K562 (cell line): ENCODE data around the gene RPP14.

ENCODE experiments used
- CTCF ChIP-seq, 3 experiments: IDR thresholded peaks in 2 of 3; conservative IDR thresholded peaks in 1 of 3; 2 replicates each; pipeline ENCODE4 v1.5.1; 2011 to 2012; ENCODE audit warnings: low read length in 3 of 3, mild to moderate bottlenecking in 3 of 3, control low read depth in 2 of 3, improper control_type of control experiment in 1 of 3, inconsistent platforms in 1 of 3, low read depth in 1 of 3, mixed read lengths in 1 of 3, moderate library complexity in 1 of 3; ENCODE audit not compliant: insufficient read depth in 2 of 3
- E2F6 ChIP-seq, 2 experiments: IDR thresholded peaks; 2 replicates each; pipeline ENCODE4 v1.6.1; 2011; ENCODE audit warnings: borderline replicate concordance in 1 of 2, control low read depth in 1 of 2, low read depth in 1 of 2, low read length in 1 of 2, mild to moderate bottlenecking in 1 of 2, mixed read lengths in 1 of 2, moderate library complexity in 1 of 2; ENCODE audit not compliant: insufficient read depth in 1 of 2, insufficient read length in 1 of 2, poor library complexity in 1 of 2, severe bottlenecking in 1 of 2; ENCODE audit errors: extremely low read depth in 1 of 2
- SMARCE1 ChIP-seq: fragments of 450-650 bp; IDR thresholded peaks from 2 replicates; pipeline ENCODE4 v1.7.1; 2016; ENCODE audit warnings: mild to moderate bottlenecking
- SRF ChIP-seq, 2 experiments: fragments of 250-450, 450-650 bp in 1 of 2; sonication (Bioruptor Pico) in 1 of 2; sonication (generic) in 1 of 2; formaldehyde crosslinking; IDR thresholded peaks; 2 replicates each; pipeline versions ENCODE4 v1.5.0 to v1.5.1; 2020 to 2022; ENCODE audit warnings: mild to moderate bottlenecking in 1 of 2, missing genetic modification reagents in 1 of 2
- ZNF3 ChIP-seq: fragments of 250-450 bp; sonication (Bioruptor Pico); IDR thresholded peaks from 2 replicates; pipeline ENCODE4 v1.5.0; 2021; ENCODE audit warnings: mild to moderate bottlenecking, moderate library complexity
- TF ChIP-seq, protein P1 (sequence below): IDR thresholded peaks from 3 replicates; pipeline ENCODE4 v1.6.1; 2011; ENCODE audit warnings: borderline replicate concordance, mild to moderate bottlenecking, moderate library complexity; ENCODE audit not compliant: insufficient read length; ENCODE audit errors: extremely low read depth

DNA sequence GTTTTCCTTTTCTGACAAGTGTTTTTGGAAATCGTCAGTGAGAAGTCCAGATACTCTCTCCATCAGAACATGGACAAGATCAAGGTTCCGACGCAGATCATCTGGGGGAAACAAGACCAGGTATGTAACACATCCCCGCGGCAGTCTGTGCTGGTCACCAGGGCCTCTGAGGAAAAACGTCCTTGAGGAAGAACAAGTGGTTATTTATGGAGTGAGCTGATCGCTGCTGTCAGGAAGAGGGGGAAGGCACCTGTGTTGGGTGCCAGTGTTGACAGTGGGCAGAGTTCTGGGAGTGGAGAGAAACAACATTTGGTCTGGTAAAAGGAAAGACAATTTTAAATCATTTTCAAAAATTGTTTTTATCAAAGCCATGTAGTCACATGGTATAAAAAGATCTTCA, 20.7 kb upstream of the RPP14 start:
- TF ChIP-seq, protein P1, sequence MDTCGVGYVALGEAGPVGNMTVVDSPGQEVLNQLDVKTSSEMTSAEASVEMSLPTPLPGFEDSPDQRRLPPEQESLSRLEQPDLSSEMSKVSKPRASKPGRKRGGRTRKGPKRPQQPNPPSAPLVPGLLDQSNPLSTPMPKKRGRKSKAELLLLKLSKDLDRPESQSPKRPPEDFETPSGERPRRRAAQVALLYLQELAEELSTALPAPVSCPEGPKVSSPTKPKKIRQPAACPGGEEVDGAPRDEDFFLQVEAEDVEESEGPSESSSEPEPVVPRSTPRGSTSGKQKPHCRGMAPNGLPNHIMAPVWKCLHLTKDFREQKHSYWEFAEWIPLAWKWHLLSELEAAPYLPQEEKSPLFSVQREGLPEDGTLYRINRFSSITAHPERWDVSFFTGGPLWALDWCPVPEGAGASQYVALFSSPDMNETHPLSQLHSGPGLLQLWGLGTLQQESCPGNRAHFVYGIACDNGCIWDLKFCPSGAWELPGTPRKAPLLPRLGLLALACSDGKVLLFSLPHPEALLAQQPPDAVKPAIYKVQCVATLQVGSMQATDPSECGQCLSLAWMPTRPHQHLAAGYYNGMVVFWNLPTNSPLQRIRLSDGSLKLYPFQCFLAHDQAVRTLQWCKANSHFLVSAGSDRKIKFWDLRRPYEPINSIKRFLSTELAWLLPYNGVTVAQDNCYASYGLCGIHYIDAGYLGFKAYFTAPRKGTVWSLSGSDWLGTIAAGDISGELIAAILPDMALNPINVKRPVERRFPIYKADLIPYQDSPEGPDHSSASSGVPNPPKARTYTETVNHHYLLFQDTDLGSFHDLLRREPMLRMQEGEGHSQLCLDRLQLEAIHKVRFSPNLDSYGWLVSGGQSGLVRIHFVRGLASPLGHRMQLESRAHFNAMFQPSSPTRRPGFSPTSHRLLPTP = no peak
- TF ChIP-seq E2F6 (IDR thresholded peaks at IDR 0.05; ENCODE audit: borderline replicate concordance in 1 of 2, extremely low read depth in 1 of 2, insufficient read depth in 1 of 2, insufficient read length in 1 of 2, low read depth in 1 of 2, low read length in 1 of 2, poor library complexity in 1 of 2, severe bottlenecking in 1 of 2) (no peak), SRF (CRISPR knock-in tag; IDR thresholded peaks at IDR 0.05) (no peak), CTCF (IDR thresholded peaks at IDR 0.05 in 2 of 3, conservative IDR thresholded peaks at IDR 0.05 in 1 of 3; ENCODE audit: insufficient read depth in 2 of 3, low read depth in 1 of 3, low read length in 3 of 3) (no peak), ZNF3 (CRISPR knock-in tag) (no peak), SMARCE1 (no peak)
